Left renal cortex interstitium (tissue), 4 donors: ENCODE measurements around the gene KLHL25. TPM values are rescaled to one million over a fixed set of nuclear protein-coding genes. Genes with fewer than 3 reads are reported as not detected.
"Not testable (repeated sequence)": the region's sequence is repeated elsewhere in the genome, so short reads cannot be mapped to it uniquely, and the experiment has no call there.

Source experiments
- DNase-seq, 4 donors: peaks; one replicate each; pipeline ENCODE4 v3.0.0-alpha.2; 2013; ENCODE audit warnings: low read depth in 4 of 4, low spot score in 2 of 4, missing footprints in 1 of 4
- polyA plus RNA-seq, 4 donors: library from polyadenylated mRNA; unstranded; fragments of 120-200 nt; gene quantifications; one replicate each; pipeline ENCODE4 v1.2.1, GENCODE V29; 2013; ENCODE audit not compliant: insufficient read length in 4 of 4

The KLHL25 gene
- polyA plus RNA-seq, 4 donors, result 9.5 to 15.7 (median 13.9) TPM

DNA sequence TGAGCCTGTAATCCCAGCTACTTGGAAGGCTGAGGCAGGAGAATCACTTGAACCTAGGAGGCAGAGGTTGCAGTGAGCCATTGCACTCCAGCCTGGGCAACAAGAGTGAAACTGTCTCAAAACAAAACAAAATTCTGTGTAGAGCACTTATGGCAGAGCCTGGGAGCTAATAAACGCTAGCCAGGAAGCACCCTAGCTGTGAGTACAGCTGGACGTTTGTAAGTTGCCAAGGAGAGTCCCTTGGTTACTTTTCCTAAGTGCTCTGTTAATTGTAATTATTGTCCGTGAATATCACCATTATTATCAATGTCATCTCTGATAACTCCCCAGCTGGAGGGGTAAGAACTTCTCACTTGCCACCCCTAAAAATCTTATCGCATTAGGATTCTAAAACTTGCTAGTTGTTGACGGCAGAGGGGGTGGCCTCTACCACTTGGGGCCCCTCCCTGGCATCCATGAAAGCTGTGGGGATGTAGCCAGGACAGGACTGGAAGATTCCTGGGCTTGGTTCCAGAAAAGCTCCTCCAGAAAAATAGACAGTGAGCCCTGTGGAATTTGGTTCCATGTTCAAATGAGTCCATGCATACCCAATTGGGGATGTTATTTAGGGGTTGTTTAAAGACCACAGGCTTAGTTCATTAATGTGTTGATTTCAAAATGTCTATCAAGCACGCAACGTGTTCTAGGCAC, 9.9 kb upstream of the KLHL25 start:
- no peak for DNase-seq

DNA sequence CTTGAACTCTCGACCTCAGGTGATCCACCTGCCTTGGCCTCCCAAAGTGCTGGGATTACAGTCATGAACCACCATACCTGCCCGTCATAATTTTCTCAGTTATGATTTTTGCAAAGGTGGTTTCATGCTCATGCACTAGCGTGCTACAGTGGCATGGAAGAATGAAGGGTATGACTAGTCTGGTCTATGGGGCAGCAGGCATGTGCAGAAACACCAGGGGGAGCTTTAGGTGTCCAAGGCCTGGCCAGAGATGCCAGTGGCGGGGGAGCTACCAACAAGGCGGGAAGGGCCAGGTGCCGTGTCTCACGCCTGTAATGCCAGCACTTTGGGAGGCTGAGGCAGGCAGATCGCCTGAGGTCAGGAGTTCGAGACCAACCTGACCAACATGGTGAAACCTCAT, 7.9 kb upstream of the KLHL25 start:
- DNase-seq, result not testable (repeated sequence)

DNA sequence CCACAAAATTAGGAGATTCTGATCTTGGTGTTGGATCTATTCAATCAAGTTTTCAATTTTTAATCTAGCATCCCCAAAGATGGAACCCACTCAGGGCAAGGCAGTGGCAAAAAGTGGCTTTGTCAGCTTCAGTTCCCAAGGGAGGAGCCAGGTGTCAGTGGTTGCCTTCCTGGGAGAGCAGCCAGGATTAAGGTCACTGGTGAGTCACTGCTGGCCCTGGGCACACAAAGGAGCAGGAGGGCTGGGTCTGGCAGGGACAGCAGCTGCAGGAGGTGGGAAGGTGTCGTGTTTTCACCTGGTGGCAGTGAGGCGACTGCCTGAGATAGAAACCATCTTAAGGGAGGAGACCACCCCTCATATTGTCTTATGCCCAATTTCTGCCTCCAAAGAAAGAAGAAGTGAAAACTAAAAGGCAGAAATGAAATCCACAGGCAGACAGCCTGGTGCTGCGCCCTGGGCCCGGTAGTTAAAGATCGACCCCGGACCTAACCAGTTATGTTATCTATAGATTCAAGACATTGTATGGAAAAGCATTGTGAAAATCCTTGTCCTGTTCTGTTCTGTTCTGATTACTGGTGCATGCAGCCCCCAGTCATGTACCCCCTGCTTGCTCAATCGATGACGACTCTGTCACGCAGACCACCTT, 5.9 kb upstream of the KLHL25 start:
- no peak for DNase-seq

DNA sequence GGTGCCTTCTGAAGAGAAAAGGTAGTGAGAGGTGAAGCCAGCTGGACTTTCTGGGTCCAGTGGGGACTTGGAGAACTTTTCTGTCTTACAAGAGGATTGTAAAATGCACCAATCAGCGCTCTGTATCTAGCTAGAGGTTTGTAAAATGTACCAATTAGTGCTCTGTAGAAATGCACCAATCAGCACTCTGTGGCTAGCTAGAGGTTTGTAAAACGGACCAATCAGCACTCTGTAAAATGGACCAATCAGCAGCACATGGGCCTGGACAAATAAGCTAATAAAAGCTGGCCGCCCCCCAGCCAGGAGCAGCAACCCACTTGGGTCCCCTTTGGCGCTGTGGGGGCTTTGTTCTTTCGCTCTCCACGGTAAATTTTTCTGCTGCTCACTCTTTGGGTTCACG, 1.6 kb upstream of the KLHL25 start:
- not testable (repeated sequence) for DNase-seq

DNA sequence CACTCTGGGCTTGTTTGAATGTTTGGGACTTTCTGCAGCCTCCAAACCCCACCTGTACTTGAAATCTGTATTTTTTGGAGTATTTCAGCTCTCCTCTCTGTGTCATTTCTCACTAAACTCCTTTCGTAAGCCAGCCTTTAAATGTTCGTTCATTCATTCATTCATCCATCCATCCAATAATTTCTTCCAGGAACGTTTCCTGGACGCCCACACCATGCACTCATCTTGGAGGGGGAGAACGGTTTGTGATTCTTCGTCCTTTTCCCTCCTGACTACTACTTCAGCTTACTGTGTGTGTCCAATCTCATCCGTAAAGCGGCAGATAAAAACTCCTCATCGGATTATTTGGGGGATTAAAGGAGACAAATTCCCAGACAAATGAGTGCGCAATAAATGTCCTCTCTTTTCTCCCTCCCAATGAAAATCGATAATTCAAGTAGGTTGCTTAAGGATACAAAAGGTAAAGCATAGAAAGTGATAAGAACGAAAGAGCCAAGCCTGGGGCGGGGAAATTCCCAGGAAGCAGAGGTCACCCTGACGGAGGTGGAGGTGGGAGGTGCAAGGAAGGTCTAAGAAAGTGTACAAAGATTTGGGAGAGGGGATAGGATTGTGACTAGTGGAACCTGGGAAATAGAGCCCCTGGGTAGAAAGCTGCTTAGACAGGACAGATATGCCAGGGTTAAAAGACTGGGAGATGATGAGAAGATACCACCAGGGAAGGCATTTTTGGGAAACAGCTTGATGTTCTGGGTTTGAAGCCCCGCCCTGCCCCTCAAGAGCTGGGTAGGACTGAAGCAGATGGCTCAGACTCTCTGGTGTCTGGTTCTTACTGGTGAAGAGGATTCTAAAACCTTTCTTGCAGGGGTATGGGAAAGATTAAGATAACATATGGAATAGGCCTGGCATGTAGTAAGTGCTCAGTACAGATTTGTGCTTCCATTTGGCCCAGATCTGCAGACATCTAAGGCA, 896 bp upstream of the KLHL25 start:
- DNase-seq, result no peak

DNA sequence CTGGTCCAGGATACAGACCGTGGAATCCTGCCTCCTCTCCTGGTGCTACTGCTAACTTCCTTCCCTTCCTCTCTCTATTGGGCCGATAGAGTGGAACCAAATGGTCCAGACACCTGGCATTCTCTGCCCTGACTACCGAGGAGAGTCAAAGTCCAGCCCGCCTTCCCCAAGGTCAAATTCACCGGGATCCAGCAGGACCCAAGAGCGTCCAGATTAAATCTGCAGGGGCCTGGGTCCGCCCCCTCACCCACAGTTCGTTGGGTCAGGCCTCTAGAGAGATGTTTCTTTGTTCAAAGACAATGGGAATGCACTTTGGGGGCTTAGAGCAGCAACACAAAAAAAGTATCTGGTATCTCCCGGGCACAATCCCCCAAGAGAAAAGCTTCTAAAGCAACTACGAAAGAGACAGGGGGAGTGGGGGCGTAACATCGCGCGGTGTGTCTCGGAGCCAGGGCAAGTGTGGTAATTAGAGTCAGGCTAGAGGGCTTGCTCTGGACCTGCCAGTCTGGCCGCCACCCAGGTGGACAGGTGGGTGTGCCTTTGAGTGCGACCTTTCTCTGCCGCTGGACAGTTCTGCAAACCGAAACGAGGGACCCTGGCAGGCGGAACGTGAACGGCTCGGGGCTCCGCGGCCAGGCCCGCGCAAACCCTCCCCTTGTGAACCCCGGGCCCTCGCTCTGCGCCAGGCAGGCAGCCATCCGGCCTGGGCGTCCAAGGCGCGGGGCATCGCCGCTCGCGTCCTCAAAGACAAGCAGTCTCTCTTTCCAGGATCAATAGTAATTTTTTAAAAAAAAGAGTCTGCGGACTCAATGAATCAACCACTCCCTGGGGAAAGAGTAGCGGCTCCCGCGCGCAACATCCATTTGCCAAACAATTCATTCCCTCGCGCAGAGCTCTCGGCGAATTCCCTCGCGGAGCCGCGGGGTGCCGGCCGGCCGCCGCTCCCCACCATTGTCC, 806 bp downstream of the KLHL25 start:
- no peak for DNase-seq

DNA sequence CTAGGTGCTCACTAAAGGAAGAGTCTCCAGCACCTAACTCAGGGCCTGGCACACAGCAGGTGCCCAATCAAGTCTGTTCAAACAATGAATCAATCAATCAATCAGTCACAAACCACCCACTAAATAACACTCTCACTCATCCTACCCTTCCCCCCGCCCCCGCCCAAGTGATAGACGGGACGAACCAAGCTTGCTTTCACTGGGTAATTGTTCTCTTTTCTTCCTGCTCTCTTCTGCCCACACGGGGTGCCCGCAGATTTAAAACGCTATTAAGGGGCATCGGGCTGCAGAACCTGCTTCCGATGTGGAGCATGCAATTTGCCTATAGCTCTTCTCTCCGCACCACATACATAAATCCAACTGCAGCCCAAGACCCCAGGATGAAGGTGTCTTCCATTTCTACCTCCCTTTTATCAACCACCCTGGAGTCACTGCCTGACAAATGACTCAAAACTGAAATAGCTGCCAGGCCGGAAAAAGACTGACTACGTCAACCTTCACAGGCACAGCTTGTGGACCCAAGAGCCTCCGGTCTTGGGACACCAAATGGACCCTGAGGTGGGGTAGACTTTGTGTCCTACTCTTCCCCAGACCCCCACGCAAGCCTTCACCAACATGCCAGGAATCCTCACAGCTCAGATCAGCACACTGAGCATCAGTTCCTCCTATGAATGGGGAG, 1.7 kb downstream of the KLHL25 start:
- DNase-seq, result no peak

DNA sequence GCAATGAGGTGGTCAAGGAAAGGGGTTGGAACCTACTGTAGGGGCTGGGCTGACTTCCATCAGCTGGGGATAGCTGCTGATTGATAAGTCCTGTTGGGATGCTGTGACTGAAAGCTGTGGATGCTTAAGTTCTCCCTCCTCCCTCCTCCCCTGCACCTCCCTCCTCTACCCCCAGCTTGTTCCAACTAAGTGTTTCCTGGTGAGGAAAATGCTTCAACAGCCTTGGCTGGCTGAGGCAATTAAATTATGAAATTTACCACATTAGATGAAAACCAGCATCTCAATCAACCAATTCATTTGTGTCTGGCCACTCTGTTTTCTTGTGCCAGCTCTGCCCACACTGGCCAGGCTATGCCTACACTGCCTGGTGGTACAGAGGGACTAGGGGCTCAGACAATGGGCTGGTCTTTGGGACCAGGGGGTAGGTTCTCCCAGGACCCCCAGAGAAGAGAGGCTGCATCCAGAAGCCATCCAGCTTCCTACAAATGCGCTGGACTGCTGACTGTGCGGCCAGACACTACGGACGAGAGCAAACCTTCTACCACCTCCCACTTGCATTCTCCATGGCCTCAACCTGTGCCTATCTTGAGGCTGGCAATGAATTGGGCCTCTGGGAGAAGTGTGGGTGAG, 2.5 kb downstream of the KLHL25 start:
- DNase-seq, result no peak

DNA sequence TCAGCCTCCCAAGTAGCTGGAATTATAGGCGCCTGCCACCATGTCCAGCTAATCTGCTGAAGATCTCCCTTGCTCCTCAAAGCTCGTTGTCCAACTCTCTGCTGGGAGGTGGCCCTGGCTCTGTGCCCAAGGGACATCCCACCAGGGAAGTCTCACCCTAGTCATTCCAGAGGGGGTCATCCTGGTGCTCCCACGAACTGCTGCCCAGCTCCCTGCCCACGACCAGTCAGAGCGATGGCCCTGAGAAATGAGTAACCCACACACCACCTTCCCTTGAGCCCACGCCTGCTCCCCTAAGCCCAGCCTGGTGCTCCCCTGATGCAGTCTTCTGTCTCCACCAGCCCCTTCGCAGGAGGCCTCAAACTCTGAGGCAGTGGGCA, 5.2 kb downstream of the KLHL25 start:
- DNase-seq, result no peak

DNA sequence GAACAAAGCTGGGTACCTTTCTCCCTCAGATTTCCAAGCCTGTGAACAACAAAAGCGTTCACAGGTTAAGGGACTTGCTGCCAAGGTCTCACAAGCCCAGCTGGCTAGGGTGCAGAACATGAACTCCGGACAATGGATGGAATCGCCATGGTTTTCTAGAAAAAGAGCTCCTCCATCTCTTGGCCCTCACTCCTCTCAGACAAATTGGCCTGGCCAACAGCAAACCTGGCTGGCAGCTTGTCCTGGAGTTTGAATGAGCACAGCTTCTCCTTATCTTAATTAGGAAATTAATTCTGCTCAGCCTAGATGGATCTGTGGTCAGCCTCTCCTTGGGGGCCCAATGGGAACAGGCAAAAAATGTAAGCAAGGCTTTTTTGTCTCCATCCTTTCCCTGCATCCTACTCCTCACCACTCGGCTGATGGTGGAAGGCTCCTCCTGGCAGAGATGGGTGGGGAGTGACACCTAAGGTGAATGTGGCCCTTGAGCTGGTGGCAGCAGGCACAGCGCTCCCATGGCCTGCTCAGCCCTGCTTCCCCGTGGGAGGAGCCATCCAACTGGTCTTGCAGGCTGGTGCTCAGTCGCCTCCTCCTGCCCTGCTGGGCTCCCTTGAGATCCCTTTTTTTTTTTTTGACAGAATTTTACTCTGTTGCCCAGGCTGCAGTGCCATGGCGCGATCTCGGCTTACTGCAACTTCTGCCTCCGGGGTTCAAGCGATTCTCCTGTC, 5.8 kb downstream of the KLHL25 start:
- DNase-seq, result no peak

DNA sequence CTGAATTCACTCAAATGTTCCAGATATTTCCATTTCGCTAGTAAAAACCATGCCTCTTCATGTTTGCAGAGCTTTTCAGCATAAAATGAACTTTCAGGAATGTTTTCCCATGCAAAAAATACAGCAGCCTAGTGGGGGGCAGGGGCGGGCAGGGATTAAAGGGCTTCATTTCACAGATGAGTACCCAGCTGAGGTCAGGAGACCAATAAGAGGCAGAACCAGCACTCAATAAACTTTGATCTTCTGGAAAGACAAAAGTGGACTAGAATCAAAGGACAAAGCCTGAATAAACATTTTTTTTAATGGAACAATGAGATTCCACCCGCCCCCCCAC, 8.0 kb downstream of the KLHL25 start:
- DNase-seq, result no peak

DNA sequence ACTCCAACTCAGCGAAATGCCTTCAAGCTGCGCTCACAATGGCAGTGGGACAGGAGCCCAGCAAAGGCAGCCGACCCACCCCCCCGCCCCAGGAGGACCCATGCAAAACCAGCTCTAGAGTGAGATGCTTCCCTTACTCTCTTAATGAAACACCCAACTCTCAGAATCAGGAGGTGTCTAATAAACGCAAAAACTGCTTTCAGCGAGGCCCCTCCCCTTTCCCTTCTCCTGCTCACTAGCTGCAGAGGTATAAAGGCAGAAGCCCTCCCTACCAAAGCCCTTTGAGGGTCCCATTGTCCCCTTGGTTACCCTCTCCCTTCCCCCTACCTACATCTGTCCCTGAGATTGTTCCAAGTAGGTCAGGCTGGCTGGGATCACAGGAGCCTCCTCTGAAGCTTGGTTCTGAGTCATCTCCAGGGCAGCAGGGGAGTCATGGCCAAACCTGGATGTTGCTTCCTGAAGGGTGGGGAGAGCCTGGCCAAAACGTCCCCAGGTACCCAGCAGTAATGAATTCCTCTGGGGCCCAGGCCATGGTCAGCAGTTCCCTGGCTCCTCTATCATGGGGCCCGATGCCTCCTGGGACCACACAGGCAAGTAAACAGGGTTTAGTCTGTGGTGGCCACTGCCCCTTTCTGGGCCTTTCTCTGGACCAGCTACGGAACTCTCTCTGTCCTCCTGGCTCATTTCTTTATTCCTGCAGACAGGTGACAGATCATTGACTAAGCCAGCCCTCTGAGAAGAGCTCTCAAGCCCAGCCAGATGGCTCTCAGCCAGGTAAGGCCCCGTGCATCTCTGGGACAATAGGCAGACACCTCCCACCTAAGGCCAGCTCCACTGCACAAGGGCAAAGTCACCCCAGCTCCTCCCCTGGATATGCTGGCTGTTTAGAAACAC, 8.6 kb downstream of the KLHL25 start:
- DNase-seq, result no peak

DNA sequence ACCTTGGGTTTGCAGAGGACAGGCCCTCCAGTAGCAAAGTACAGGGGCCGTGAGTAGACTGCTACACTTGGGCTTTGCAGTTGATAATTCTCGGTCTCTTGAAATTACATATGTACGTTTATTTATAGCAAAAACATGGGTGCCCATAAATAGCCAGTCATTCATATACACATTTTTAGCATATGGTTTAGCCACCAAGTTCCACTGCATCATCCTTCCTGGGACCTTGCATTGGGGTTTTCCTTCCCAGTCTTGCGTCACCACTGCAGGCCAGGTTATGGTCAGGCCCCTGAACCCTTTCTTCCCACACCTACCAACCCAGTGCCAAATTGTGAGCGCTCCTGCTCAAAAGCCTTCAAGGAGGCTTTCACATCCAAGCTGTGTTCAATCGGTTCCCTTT, 12.7 kb downstream of the KLHL25 start:
- no peak for DNase-seq

DNA sequence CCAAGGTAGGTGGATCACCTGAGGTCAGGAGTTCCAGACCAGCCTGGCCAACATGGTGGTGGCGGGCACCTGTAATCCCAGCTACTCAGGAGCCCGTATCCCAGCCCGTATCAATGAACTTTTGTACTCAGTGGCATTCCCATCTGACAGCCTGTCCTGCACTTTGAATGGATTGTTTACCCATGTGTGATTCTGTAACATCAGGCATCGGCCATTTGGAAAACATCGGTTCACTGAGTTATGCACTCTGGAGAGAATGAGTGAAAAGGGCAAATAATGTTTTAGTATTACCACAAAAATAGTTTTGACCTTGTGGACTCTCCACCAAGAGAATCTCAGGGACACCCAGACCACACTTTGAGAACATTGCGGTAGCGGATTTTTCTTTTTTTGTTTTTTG, 13.6 kb downstream of the KLHL25 start:
- DNase-seq, result no peak

DNA sequence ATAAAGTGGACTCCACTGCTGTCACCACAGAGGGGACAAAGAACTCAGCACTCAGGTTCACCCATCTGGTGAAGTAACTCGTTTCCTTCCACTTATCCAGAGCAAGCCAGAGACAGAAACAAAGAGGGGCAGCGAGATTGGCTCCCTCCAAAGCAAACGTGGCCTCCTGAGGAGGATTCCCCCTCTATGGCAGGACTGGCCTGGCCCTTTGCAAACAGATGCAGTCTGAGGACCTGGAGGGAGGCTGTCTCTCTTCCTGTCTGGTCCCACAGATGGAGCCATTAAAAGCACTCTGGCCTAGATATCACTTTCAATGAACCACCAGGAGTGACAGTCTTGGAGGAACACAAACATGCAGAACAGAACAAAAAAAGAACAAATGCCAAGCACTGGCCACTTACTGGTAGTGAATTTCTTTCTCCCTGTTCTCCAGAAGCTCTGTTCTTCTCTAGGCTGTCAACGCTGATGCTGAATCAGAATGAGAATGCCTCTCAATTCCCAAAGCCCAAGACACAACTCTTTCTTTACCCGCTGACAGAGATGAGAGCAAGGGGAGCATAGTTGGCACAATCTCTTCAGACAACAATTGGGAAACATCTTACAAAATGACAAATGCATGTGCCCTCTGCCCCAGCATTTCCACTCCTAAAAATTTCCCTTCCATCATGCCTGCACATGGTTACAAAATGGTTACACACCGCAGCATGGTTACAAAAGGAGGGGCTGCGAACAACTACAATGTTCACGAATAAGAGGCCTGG, 14.3 kb downstream of the KLHL25 start:
- no peak for DNase-seq

DNA sequence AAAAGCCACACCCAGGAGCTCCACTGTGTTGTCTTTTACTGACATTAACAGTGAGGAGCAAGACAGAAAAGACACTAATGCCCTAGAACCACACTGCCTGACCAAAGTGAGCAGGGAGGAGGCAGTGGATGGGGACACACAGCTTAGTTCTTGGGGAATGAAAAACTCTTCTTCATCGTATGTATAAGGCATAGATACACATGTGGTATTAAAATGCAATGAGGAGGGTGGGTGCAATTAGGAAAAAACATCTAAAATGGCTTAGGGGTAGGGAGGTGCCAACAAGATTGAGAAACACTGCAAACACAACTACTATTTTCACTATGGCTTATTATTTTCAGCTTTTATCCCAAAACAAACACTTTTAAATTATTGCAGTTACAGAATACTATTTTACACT, 15.5 kb downstream of the KLHL25 start:
- DNase-seq, result no peak
